GM20431 (cell line): ENCODE results near the gene CEBPB.
"Not testable (repeated sequence)": the region's sequence is repeated elsewhere in the genome, so short reads cannot be mapped to it uniquely, and the experiment has no call there.

Experiments used
- in situ Hi-C: fragments of 300-500 bp; cut with MseI, MboI; formaldehyde crosslinking; loops from one replicate; pipeline ENCODE4 v1.15.0; 2020; ENCODE audit warnings: low sequenced_read_pairs; ENCODE audit not compliant: unreplicated experiment

CEBPB gene

DNA sequence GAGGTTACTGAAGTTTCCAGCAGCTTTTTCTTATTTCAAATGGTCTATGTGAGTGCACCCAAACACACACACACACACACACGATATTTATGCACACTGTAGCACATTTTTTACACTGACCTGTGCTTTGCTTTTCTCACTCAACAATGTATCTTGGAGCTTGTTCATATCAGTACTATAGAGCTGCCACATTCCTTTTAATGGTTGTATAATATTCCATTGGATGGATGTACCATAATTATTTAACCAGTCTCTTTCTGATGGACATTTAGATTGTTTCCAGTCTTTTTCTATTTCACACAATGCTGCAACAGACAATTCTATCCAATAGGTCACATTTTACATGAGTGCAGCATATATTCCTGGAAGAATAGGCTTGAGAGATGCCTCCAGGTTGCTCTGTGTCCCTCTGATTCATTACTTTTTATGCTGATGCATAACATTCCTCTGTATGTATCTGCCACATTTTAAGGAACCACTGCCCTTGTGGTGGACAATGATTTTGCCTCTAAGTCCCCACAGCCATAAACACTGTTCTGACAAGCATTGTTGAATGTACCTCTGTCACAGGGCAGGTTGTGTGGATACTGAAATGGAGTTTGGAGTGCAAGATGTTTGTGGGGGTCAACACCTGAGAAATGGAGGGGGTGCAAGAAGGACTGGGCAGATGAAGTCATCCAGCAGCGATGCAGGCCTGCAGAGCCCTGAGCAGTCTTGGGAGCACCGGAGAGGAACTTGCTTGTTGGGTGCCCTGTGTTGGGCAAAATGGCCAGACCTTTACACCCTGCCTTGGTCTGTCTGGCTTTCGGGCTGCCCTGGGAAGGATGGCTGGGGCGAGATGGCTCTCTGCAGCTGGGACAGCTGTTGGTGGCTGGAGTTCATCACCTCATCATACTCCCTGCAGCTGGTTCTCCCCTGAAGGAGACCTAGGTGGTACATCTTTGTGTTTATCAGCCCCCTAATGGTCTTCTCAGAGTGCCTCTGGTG, 13.6 kb downstream of the CEBPB start:
- in situ Hi-C loops, result no loop called here

DNA sequence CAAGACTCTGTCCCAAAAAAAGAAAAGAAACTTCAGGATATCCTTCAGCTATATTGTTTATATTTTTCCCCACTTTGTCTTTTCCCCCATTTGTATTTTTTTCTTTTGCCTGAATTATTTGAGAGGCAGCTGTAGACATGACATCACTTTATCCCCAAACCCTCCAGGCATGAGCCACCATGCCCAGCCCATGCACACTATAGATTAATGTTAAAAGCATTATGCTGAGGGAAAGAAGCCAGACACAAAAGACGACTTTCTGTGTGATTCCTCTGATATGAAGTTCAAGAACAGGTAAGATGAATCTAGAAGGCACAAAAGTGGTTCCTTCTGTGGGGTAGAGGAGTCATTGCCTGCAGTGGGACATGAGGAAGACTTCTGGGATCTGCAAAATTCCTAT, 16.4 kb downstream of the CEBPB start:
- in situ Hi-C loops, result no loop called here

DNA sequence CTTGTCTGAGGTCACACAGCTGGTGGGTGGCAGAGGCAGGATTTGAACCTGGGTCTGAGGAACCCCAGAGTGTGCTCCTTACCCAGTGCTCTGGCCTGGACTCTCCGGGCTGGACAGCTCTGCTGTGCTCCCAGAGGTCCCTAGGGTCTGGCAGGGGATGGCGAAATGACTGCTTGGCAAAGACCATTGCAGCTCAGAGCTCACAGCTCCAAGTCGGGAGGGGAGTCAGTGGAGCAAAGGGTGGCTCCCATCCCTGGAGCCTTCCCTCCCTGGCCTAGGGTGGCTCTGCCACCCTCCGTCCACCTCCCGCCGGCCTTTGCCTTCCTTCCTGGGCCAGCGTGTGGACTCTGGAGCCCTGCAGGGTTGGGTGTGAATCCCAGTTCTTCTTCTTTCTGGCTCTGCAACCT, 17.5 kb downstream of the CEBPB start:
- in situ Hi-C loops, result no loop called here

DNA sequence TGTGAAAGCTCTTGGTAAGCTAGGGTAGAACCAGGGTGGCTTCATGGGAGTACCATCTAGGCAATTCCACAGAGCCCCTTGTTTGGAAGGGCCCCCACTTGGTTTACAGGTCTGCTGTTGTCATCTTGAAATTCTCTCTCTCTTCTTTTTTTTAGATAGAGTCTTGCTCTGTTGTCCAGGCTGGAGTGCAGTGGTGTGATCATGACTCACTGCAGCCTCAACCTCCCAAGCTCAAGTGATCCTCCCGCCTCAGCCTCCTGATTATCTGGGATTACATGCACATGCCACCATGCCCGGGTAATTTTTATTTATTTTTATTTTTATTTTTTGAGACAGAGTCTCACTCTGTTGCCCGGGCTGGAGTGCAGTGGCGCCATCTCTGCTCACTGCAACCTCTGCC, 18.2 kb downstream of the CEBPB start:
- in situ Hi-C loops, result not testable (repeated sequence)

DNA sequence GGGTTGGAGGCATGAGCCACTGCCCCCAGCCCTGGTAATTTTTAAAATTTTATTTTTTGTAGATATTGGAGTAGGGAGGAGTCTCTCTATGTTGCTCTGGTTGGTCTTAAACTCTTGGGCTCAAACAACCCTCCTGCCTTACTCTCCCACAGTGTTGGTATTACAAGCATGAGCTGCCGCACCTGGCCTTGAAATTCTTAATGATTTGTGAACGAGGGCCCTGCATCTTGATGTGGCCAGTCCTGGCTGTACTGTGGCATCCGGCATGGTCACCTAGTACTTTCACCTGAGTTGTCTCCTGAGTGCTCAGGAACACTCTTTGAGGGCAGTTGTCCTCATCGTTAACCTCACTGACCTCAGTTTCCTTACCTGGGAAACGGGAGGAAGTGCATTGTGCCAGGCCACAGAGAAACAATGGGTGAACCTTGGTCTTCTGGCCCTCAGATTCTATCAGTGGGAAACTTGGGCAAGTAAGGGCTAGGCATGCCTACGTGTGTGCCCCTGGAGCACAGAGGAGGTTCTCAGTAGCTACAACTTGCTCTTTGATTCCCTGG, 19.5 kb downstream of the CEBPB start:
- in situ Hi-C loops, result no loop called here

DNA sequence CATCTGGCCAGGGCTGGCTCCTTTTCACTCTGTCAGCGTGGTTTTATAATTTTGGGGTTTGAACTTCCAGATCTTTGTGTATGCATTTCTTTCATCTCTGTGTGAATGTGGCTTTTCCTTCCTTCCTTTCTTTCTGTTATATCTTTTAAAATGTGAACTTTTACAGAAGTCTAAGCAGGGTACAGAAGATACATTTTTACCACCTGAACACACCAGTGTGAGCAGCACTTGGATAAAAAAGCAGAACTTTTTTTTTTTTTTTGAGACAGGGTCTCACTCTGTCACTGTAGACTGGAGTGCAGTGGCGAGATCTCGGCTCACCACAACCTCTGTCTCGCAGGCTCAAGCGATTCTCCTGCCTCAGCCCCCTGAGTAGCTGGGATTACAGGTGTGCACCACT, 20.5 kb downstream of the CEBPB start:
- in situ Hi-C loops, result no loop called here

DNA sequence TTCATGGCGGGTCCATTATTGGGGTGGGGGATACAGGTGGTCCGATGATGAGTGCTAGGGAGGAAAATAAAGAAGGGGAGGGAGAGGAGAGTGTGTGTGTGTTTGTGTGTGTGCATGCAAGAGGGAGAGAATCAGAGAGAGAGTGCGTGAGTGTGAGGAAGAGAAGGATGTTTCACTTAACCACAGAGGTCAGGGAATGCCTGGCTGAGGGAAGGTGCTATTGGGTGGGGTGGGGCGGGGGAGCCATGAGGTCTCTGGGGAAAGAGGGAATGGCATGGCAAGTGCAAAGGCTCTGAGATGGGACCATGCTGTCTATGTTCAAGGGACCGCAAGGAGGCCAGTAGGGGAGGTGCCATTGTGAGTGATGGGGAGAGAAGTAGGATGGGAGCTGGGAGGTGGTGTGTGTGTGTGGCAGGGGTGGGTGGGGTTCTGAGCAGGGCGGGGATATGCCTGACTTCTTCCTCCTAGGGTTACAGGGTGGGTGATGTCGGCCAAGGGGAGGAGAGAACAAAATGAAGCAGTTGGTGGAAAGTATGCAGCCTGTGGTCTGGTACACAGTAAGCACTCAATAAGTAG, 23.0 kb downstream of the CEBPB start:
- in situ Hi-C loops, result no loop called here

DNA sequence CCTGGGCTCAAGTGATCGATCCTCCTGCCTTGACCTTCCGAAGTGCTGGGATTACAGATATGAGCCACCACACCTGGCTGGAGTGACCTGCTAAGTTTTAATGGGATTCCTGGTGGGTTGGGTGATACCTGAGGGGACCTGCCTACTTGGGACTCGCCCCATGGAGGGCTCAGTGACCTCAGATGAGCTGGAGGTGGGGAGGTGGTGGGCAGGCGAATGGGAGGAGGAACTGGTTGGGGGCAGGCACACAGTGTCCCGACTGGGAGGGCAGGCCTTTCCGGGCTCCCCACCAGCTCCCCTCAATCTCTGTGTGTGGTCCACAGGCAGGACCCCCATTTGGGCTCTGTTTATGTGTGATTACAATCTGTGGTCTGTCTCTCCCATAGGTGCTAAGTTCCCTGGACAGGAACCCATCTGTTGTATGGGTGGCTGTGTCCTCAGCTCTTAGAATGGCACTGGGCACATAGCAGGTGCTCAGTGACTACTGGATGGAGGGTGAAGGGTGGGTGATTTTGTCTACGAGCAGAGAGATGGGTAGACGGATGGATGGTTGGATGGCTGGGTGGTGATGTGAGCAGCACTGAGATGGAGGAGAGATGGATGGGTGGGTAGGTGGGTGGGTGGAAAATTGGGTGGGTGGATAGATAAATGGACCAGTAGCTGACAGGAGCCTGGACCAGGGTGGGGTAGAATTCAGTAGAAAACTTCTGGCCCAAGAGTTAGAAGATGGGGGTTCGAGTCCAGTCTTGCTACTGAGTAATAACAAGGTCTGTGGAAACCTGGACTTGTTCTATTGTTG, 23.8 kb downstream of the CEBPB start:
- in situ Hi-C loops, result no loop called here

DNA sequence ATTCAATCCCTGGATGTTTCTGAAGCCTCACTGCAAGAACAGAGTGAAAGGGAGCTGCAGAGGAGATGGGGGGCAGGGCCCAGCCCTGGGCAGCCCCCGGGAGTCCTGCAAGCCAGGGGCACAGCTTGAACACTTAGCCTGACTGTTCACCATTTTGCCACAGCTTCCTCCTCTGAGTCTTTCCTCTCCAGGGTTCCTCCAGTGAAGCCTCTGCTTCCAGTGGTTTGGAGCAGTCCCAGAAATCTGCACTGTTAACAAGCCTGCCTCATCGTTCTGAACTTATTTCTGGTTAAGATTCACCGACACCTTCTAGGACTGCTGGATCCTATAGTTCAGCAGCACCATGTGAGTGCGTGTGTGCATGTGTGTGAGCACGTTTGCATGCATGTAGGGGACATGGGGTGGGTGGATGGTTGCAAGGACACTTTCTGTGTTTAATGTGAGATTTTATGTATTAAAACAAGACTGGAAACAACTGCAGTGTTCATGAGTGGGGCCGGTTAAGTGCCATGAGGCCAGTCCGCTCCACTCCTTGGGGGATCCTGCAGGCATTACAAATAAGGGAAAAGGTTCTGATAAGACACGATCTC, 24.6 kb downstream of the CEBPB start:
- in situ Hi-C loops, result no loop called here

DNA sequence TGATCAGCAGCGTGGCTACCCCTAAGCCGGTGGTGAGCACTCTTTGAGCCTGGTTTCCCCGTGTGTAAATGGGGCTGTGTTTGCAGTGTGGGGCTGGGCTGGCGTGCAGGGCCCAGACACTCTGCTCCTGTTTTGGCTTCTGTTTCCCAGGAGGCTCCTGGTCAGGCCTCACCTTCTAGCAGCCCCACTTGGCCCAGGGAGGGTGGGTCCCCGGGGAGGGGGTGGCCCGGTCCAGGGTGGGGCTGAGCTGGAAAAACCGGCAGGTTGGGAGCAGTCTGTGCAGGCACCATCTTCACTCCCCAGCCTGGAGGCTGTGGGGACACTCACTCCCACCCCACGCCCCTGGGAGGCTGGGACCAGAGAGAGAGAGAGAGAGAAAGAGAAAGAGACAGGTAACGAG, 25.3 kb downstream of the CEBPB start:
- in situ Hi-C loops, result no loop called here

DNA sequence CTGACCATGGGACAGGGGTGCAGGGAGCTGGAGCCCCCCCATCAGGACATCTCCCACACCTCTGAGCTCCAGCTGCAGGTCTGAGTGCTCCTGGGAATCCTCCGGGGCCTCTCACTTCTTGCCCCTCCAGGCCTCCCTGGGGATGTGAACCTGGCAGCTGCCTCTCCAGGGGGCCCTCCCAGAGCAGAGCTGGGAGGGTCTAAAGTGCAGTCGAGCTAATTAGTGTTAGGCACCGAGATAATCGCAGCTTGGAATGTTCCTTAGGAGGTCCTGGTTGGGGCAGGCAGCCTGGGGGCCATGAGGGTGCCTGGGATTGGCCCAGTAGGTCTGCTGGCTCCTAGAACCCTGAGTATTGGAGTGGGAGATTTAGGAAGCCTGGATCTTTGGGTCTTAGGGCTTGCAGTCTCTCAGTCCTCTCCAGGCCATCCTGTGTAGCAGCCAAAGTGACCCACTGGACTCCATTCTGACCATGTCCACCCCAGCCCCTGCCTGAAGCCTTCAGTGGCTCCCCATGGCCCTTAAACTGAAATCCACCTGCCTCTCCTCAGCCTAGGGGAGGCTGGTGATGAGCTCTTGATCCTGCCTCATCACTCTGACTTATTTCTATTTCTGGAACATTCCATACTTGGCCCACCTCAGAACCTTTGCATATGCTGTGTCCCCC, 26.0 kb downstream of the CEBPB start:
- in situ Hi-C loops, result no loop called here

DNA sequence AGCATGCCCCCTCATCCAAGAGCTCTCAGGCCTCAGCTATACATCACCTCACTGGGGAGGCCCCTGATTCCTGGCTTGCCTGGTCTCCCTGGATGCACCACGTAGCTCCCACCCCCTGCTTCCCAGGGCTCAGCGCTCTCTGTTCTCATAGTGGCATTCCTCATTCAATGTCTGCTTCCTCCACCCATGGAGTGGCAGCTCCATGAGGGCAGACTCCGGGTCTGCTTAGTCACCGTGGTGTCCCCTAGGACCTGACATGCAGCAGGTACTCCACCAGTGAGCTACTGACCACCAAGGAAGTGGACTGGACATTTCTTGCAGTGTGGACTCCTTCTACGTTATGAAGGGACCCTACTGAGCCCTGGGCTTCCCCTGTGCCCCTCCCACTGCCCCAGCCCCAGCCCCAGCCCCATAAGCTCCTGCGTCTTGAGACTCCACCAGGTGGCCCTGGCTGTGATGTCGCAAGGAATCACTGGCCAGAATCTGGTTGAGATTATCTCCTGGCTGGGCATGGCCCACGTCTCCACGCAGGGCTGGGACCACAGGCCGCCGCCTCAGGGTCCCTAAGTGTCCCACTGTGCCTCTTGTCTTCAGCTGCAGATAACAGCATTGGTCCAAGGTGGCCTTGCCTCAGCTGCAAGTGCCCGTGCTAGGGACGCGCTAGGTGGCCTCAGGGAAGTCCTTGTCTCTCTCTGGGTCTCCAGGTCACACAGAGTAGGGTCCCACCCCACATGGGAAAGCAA, 26.7 kb downstream of the CEBPB start:
- in situ Hi-C loops, result no loop called here

DNA sequence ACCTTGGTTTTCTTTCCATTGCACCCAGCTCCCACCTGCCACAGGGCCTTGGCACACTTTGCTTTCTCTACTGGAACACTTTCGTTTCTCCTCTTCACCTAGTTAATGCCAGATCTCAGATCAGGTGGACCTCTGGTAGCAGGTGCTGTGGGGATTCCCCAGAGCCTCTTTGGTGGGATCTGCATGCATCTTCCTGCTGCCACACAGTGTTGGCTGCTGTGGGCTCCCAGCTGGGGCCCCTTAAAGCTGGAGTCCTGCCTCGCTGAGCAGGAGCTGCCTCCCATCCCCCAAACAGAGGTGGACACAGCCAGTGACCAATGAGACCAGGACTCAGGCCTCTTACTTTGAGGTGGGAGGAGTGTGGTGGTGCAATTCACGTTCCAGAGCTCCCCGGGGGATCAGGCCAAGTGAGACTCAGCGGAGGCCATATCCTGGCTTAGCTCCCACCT, 28.4 kb downstream of the CEBPB start:
- in situ Hi-C loops, result no loop called here

DNA sequence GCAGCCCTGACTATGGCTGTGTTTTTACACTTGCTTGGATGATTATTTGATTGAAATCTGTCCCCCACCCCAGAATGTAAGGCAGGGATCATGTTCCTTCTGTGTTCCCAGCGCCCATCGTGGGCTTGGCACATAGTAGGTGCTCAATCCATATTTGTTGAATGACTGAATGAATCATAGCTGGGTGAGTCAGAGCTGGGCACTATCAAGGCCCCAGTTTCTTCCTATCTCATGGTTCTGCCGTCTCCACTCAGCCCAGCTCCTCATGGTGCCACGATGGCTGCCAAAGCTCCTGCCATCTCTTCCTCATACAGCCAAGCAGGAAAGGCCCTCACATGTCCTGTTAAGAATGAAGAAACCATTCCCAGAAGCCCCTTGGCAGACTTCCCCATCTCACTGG, 29.0 kb downstream of the CEBPB start:
- in situ Hi-C loops, result no loop called here

DNA sequence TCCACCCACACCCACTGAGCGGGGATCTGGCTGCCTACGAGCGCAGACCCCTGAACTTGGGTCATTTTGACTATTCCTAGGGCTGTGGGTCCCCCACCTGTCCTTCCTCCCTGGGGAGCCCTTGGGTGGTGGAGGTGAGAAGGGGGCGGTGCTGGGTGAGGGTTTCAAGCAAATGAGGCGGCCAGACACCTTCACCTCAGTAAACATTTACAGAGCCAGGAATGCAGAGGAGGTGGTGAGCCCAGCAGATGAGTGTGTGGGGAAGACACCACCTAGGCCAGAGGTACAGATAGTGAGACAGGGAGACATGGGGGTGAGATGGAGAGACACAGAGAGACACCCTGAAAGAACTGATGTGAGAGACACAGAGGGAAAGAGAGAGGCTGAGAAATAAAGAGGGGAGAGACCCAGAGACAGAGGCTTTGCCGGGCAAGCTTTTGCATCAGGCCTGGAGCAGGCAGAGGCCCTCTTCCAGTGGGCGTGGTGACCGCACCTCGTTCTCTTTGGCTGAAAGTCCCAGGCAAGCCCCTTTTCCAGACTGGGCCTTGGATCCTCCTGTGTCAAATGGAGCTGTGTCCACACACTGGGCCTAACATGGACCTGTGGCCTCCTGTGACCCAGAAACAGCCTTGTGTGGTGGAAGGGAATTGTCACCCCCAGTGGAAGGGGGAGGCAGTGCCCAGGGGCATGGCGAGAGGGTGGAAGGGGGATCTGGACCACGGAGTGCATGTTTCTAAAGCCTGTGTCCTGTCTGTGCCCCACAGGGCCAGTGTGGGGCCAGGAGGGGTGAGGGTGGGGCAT, 29.7 kb downstream of the CEBPB start:
- in situ Hi-C loops, result no loop called here

DNA sequence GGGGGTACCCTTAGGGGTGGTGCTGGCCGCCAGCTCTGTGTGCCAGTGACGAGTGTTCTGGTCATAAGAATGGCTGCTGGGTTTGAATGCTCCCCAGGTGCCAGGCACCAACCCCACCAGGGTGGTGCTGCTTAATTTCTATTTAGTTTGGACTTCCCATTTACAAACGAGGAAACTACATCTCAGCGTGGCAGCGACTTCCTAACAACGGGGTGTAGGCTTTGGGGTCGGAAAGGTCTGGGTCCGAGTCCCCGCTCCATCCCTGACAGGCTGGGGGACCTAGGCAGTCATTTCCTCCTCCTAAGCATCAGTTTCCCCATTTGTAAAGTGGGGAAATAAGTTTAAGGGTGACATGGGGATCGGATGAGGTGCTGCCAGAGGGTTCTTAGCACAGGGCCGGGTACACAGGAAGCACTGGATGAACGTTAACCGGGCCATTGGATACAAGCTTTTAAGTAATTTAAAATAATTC, 30.3 kb downstream of the CEBPB start:
- in situ Hi-C loops, result no loop called here

DNA sequence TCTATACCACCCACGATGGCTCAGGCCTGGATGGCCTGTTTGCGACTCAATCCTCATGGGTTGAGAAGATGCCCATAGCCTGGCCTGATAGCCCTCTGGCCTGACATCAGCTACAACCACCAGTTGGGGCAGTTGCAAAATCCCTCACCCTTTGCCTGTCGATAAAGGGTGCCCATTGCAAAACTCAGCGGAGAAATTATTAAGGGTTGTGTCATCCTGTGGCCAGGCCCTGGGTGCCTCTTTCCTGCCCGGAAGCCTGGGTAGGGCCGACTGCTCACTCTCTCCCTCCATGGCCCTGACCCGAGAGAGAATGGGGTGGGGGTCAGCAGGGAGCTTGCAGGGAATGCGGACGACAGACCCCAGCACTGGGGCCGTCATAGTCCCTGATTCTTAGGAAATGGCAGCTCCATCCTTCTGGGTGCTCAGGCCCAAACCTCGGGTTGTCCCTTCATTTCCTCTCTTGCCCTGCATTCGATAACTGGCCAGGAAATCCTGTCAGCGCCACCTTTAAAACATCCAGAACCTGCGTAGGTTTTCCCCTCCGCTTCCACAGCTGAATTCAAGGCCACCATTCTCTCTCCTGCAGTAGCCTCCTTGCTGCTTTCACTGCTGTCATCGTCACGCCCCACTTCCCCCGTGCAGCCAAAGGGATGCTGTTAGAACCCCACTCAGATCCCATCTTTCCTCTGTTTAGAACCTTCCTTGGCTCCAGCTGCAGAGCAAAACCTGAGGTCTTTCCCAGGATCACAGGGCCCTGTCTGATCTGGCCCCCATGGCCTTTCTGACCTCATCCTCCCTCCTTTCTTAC, 31.1 kb downstream of the CEBPB start:
- in situ Hi-C loops, result no loop called here
